ENCODE results near the gene RIPK3.

DNA sequence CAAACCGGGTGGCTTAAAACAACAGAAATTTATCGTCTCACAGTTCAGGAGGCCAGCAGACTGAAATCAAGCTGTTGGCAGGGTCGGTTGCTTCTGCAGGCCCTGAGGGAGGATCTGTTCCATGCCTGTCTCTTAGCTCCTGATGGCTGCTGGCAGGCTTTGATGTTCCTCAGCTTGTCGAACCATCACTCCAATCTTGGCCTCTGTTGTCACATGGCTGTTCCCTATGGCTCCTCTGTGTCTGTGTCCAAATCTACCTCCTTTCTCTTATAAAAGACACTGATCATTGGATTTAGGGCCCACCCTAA, 42.2 kb upstream of the RIPK3 start:
- TF ChIP-seq, protein P1, sequence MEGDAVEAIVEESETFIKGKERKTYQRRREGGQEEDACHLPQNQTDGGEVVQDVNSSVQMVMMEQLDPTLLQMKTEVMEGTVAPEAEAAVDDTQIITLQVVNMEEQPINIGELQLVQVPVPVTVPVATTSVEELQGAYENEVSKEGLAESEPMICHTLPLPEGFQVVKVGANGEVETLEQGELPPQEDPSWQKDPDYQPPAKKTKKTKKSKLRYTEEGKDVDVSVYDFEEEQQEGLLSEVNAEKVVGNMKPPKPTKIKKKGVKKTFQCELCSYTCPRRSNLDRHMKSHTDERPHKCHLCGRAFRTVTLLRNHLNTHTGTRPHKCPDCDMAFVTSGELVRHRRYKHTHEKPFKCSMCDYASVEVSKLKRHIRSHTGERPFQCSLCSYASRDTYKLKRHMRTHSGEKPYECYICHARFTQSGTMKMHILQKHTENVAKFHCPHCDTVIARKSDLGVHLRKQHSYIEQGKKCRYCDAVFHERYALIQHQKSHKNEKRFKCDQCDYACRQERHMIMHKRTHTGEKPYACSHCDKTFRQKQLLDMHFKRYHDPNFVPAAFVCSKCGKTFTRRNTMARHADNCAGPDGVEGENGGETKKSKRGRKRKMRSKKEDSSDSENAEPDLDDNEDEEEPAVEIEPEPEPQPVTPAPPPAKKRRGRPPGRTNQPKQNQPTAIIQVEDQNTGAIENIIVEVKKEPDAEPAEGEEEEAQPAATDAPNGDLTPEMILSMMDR (IDR thresholded peaks at IDR 0.05), result no peak
- TF ChIP-seq POLR2A (IDR thresholded peaks at IDR 0.05), result no peak

Data from lower leg skin (tissue), 3 donors.